Heart left ventricle (tissue), 13 donors: Measurements from ENCODE around the gene CLSTN2.

Source experiments
- CTCF ChIP-seq, 12 donors: fragments of 200-600 bp; sonication (generic) in 4 of 12; IDR thresholded peaks; one replicate each; pipeline versions ENCODE4 v1.5.0 to v1.8.0; 2018 to 2022; ENCODE audit warnings: antibody characterized with exemption in 12 of 12, mild to moderate bottlenecking in 5 of 12
- POLR2A ChIP-seq, 2 donors: fragments of 450-650 bp; IDR thresholded peaks; one replicate each; pipeline ENCODE4 v1.6.1; 2017; ENCODE audit warnings: antibody characterized with exemption in 2 of 2, mild to moderate bottlenecking in 2 of 2, moderate library complexity in 2 of 2
- donor health status: ischemic (EF 13 %, LVEDD 7.1; RV severe dilation, severe dysfunction).
- donor health status: DM: no; HTN: yes; CAD: no.
- donor health status: DM: no; HTN: no; CAD: no.
- donor health status: ischemic (EF 25% LVEDD 6.9; RV normal size, moderate dysfunction).
- donor health status: ischemic (EF 25% LVEDD 5.7; RV mildly dilated, moderate dysfunction).
- donor health status: ischemic (EF 35%, LVEDD 5.7; RV mildly dilated, moderate dysfunction).
- donor health status: nonischemic (EF 11% LVEDD 7.7; RV severe dilation, severe dysfunction).
- donor health status: DM: yes; HTN: yes; CAD: no.
- donor health status: PGD.
- donor health status: ischemic (EF 29% LVEDD 5.4; RV normal size, mild dysfunction).
- donor health status: nonischemic (EF 23%, LVEDD 6.1; RV moderate dilation, normal function).

- TF ChIP-seq CTCF (IDR thresholded peaks at IDR 0.05) (no peak), POLR2A (IDR thresholded peaks at IDR 0.05) (no peak)
Observed at GRCh38 chr3:140546649-140547048, 611.7 kb downstream of the CLSTN2 start.
